Prostate gland (tissue), 2 donors: ENCODE measurements around the gene MATR3. TPM values are rescaled to one million over a fixed set of nuclear protein-coding genes. Genes with fewer than 3 reads are reported as not detected.

Experiments
- DNase-seq: peaks from one replicate; pipeline ENCODE4 v3.0.0-alpha.2; 2019; ENCODE audit warnings: low spot score
- H3K27ac ChIP-seq, 2 donors: fragments of 200-600 bp; sonication (generic); 2 replicates each; pipeline ENCODE4 v1.5.1; 2017 to 2019
- H3K27me3 ChIP-seq: fragments of 200-600 bp; sonication (generic); replicated peaks from 2 replicates; pipeline ENCODE4 v1.5.1; 2019; ENCODE audit not compliant: insufficient read depth
- H3K36me3 ChIP-seq, 2 donors: fragments of 200-600 bp; sonication (generic); 1 replicate in 1 of 2; 2 replicates in 1 of 2; pipeline versions ENCODE4 v1.5.1 to v1.8.1; 2017 to 2019
- H3K4me1 ChIP-seq: fragments of 200-600 bp; sonication (generic); replicated peaks from 2 replicates; pipeline ENCODE4 v1.5.1; 2019
- H3K4me3 ChIP-seq, 2 donors: fragments of 200-600 bp; sonication (generic); 2 replicates each; pipeline ENCODE4 v1.5.1; 2017 to 2019
- H3K9me3 ChIP-seq: fragments of 200-600 bp; sonication (generic); 2 replicates; pipeline ENCODE4 v1.5.1; 2017
- POLR2A ChIP-seq: fragments of 450-650 bp; IDR thresholded peaks from one replicate; pipeline ENCODE4 v1.6.1; 2016; ENCODE audit warnings: antibody characterized with exemption, mild to moderate bottlenecking
- POLR2AphosphoS5 ChIP-seq: sonication (generic); formaldehyde crosslinking; IDR thresholded peaks from one replicate; pipeline ENCODE4 v1.6.1; 2017; ENCODE audit warnings: antibody characterized with exemption
- WGBS: methylation state at CpG from one replicate; pipeline ENCODE4 v1.1.5; 2018; 5-methylcytosine and 5-hydroxymethylcytosine counted together
- intact Hi-C: fragments of 100-400 bp; cut with DNase I; formaldehyde crosslinking; loops from one replicate; pipeline ENCODE4 v1.14.2; 2022
- total RNA-seq, 2 donors: library from RNA; depleted of rRNA; stranded (reverse); fragments of >200 nt; gene quantifications; one replicate each; pipeline ENCODE4 v1.1.0, GENCODE V29; 2016
- TF ChIP-seq, protein P1 (sequence below), 4 experiments: fragments of 200-600 bp in 2 of 4; fragments of 450-650 bp in 2 of 4; sonication (generic) in 2 of 4; IDR thresholded peaks; 1 replicate in 3 of 4; 2 replicates in 1 of 4; pipeline ENCODE4 v1.5.1; 2016 to 2019; ENCODE audit warnings: antibody characterized with exemption in 4 of 4, mild to moderate bottlenecking in 2 of 4, moderate library complexity in 2 of 4

The MATR3 gene, protein sequence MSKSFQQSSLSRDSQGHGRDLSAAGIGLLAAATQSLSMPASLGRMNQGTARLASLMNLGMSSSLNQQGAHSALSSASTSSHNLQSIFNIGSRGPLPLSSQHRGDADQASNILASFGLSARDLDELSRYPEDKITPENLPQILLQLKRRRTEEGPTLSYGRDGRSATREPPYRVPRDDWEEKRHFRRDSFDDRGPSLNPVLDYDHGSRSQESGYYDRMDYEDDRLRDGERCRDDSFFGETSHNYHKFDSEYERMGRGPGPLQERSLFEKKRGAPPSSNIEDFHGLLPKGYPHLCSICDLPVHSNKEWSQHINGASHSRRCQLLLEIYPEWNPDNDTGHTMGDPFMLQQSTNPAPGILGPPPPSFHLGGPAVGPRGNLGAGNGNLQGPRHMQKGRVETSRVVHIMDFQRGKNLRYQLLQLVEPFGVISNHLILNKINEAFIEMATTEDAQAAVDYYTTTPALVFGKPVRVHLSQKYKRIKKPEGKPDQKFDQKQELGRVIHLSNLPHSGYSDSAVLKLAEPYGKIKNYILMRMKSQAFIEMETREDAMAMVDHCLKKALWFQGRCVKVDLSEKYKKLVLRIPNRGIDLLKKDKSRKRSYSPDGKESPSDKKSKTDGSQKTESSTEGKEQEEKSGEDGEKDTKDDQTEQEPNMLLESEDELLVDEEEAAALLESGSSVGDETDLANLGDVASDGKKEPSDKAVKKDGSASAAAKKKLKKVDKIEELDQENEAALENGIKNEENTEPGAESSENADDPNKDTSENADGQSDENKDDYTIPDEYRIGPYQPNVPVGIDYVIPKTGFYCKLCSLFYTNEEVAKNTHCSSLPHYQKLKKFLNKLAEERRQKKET
- 100 to 1,000 TPM; 192 to 207 TPM for total RNA-seq

DNA sequence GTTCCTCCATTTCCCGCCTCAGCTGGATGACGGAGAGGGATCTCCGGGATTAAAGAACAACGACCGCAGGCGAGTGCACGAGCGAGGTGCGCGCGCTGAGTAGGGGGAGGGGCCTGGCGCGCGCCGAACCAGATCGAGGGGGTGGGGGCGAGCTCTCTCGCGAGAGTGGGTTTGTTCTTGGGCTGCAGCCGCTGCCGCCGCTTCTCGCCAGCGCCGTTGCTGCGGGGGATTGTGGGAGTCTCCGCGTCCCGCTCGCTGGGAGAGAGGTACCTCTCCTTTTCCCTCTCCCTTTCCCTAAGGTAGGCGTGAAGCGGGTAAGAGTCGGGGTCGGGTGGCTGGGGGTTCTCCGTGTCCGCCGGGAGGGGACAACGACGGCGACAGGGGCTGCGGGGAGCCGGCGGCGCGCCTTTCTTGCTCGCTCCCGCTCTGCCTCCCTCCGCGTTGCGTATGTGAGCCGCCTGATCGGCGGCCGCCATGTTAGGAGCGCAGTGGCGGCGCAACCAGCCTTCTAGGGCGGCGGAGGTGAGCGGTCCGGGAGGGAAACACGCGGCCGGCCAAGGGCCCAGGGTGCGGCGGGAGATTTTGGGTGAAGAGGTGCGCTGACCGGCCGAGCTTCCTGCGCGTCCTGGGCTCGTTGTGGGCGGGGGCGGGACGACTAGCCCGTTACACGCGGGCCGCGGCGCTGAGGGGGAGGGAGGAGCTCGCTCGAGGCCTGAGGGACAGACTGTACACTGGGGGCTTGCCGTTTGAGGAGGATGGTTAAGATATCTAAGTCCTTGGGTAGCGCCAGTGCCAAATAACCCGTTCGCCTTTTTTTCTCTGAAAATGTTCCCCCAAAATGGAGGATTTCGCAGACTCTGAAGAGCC lies at the start of gene MATR3:
Gene MATR3, plus strand, starts transcription at position 234 of the 867 bp plus-strand sequence. CDS start 13,676 bp downstream, outside the sequence.
- under 1% methylated on average over 88 of the region's 88 CpGs for WGBS

DNA sequence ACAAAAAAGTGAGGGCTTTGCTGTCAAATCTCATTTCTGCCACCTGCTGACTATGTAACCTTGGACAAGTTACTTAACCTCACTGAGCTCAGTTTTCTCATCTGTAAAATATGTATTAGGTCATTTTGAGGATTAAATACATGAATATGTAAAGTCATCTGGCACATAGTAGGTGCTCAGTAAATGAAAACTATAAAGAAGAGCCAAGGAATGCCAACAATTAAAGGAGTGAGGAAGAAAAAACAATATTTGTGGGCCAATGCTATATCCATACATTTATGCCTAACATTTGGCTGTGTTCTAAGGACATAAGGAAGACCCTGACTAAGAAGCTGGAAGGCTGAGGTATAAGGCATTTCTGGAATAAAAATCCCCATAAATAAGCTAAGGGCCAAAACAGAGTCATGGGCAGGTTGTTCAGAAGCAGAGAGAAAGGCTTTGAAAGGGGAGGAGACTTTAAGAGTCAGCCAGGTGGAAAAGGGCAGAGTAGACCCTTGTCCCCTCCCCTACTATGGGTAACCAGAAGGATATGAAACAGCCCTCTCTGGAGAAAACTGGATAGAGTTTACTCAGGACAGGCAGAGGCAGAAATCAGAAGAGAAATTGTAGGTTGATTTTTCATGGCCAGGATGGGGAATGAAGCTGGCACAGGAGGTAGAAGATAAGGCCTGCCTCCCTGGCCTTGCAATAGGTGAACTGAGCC lies 47.8 kb upstream of the MATR3 start:
- intact Hi-C loops = no loop called here
- no peaks in the 10 kb centered on the region for H3K36me3 ChIP-seq
- TF ChIP-seq, protein P1, sequence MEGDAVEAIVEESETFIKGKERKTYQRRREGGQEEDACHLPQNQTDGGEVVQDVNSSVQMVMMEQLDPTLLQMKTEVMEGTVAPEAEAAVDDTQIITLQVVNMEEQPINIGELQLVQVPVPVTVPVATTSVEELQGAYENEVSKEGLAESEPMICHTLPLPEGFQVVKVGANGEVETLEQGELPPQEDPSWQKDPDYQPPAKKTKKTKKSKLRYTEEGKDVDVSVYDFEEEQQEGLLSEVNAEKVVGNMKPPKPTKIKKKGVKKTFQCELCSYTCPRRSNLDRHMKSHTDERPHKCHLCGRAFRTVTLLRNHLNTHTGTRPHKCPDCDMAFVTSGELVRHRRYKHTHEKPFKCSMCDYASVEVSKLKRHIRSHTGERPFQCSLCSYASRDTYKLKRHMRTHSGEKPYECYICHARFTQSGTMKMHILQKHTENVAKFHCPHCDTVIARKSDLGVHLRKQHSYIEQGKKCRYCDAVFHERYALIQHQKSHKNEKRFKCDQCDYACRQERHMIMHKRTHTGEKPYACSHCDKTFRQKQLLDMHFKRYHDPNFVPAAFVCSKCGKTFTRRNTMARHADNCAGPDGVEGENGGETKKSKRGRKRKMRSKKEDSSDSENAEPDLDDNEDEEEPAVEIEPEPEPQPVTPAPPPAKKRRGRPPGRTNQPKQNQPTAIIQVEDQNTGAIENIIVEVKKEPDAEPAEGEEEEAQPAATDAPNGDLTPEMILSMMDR (IDR thresholded peaks at IDR 0.05) = no peak
- no peak for TF ChIP-seq POLR2A
- TF ChIP-seq POLR2AphosphoS5 = no peak
- no peaks in the 10 kb centered on the region for H3K27me3 ChIP-seq
- H3K4me1 ChIP-seq = no peaks in the 10 kb centered on the region
- no peak overlapping the region for H3K27ac ChIP-seq
- no peak overlapping the region for H3K4me3 ChIP-seq
- DNase-seq = no peak
- H3K9me3 ChIP-seq = no peaks in the 10 kb centered on the region

More for the DNA sequence above, at the start of gene MATR3:
- Histone ChIP-seq H3K4me1 (peaks cover 2% of the 10 kb centered on the region), H3K36me3 (no peaks in the 10 kb centered on the region), H3K27ac (peak within 1 kb of the TSS; percentile 98 to 100), H3K27me3 (no peaks in the 10 kb centered on the region), H3K4me3 (peak within 1 kb of the TSS; percentile 67 to 74), H3K9me3 (no peaks in the 10 kb centered on the region)
- intact Hi-C loops = loop anchor here (5.0 kb wide), 1 partner anchor 49 kb away; the partner anchor contains the start of gene PAIP2
- TF ChIP-seq, protein P1 (IDR thresholded peaks at IDR 0.05) = peak in 2 of 4 experiments; percentile 7 to 24
- TF ChIP-seq POLR2AphosphoS5 = peak; percentile 92
- peak; percentile 96 for TF ChIP-seq POLR2A
- DNase-seq = peak; percentile 95

DNA sequence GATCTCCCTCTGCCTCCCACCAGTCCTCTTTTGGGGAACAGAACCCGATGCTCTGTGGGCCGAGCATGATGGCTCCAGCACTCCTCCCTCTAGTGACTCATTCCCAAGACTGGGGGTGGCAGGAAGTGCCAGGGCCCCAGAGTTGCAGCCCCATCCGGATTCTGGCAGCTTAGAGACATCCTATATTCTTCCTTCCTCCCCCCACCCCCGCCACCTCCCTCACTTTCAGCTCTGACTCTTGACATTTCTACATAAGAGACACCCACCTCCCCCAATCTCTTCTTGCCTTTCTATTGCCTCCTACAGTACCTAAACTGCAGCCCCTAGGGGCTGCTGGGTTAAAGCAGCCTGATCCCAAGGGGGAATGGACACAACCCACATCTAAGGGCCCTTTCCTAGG lies 47.1 kb upstream of the MATR3 start:
- Histone ChIP-seq H3K36me3 (no peaks in the 10 kb centered on the region), H3K4me3 (no peak overlapping the region), H3K27ac (no peak overlapping the region), H3K9me3 (no peaks in the 10 kb centered on the region), H3K4me1 (no peaks in the 10 kb centered on the region), H3K27me3 (no peaks in the 10 kb centered on the region)
- 53% methylated on average over 4 of the region's 4 CpGs for WGBS
- no peak for DNase-seq
- intact Hi-C loops = no loop called here
- no peak for TF ChIP-seq POLR2AphosphoS5

DNA sequence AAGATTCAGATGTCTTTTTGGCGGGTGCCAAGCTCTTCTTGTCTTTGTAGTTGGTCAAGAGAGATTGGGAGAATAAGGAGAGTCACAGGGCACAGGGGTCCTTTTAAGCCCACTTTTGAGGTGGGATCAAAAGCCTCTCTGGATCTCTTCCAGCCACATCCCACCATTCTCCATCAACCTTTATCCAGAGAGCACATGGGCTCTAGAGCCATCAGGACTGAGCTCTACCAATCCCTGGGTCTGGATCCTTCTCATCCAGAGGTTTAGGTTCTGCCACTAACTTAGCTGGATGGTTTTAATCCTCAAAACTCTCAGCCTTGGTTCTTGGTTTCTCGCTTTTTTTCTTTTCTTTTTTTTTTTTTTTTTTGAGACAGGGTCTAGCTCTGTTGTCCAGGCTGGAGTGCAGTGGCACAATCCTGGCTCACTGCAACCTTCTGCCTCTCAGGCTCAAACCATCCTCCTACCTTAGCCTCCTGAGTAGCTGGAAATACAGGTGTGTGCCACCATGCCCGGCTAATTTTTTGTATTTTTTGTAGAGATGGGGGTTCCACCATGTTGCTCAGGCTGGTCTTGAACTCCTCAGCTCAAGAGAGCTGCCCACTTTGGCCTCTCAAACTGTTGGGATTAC lies 44.6 kb upstream of the MATR3 start:
- DNase-seq = no peak
- no peaks in the 10 kb centered on the region for H3K36me3 ChIP-seq

More for the DNA sequence above, 44.6 kb upstream of the MATR3 start:
- intact Hi-C loops = no loop called here
- Histone ChIP-seq H3K9me3 (no peaks in the 10 kb centered on the region), H3K27ac (no peak overlapping the region), H3K4me1 (no peaks in the 10 kb centered on the region), H3K27me3 (no peaks in the 10 kb centered on the region), H3K4me3 (no peak overlapping the region)
- 100% methylated on average over 3 of the region's 3 CpGs for WGBS
- TF ChIP-seq POLR2A = no peak
- TF ChIP-seq, protein P1 (IDR thresholded peaks at IDR 0.05) = no peak
- no peak for TF ChIP-seq POLR2AphosphoS5
